NCI-H2029 (cell line): ENCODE data around the gene CLHC1.
"Not testable (repeated sequence)": the region's sequence is repeated elsewhere in the genome, so short reads cannot be mapped to it uniquely, and the experiment has no call there.

Source experiments
- DNase-seq: peaks from one replicate; lab custom pipeline; 2025; lab: John Stamatoyannopoulos, UW

The CLHC1 gene

GRCh38 chr2:55232863-55233657 lies 967 bp upstream of the CLHC1 start:
- peak; percentile 23 for DNase-seq

- DNase-seq, result no peak
These were observed 478 bp downstream of the CLHC1 start for GRCh38 chr2:55231546-55232083.

- DNase-seq, result no peak
These were observed 1.5 kb downstream of the CLHC1 start for GRCh38 chr2:55230551-55230950.

- DNase-seq, result no peak
These were observed 2.9 kb downstream of the CLHC1 start for GRCh38 chr2:55229221-55229620.

GRCh38 chr2:55228226-55228563 lies 3.9 kb downstream of the CLHC1 start:
- DNase-seq, result no peak

GRCh38 chr2:55227437-55228225 lies 4.5 kb downstream of the CLHC1 start:
- DNase-seq, result not testable (repeated sequence)

GRCh38 chr2:55225481-55226020 lies 6.5 kb downstream of the CLHC1 start:
- no peak for DNase-seq

- DNase-seq, result no peak
These were observed 7.3 kb downstream of the CLHC1 start for GRCh38 chr2:55224761-55225261.

- no peak for DNase-seq
These were observed 7.9 kb downstream of the CLHC1 start for GRCh38 chr2:55223958-55224760.

- DNase-seq, result no peak
These were observed 18.3 kb downstream of the CLHC1 start for GRCh38 chr2:55213822-55214221.

GRCh38 chr2:55204950-55205349 lies 27.1 kb downstream of the CLHC1 start:
- no peak for DNase-seq

- DNase-seq, result no peak
These were observed 27.6 kb downstream of the CLHC1 start for GRCh38 chr2:55204536-55204935.

GRCh38 chr2:55200416-55200815 lies 31.7 kb downstream of the CLHC1 start:
- no peak for DNase-seq

GRCh38 chr2:55196526-55196925 lies 35.6 kb downstream of the CLHC1 start:
- DNase-seq, result no peak

GRCh38 chr2:55191888-55192287 lies 40.2 kb downstream of the CLHC1 start:
- not testable (repeated sequence) for DNase-seq

GRCh38 chr2:55186837-55187236 lies 45.3 kb downstream of the CLHC1 start:
- DNase-seq, result not testable (repeated sequence)

GRCh38 chr2:55180374-55180773 lies 51.7 kb downstream of the CLHC1 start:
- no peak for DNase-seq

- no peak for DNase-seq
These were observed 56.0 kb downstream of the CLHC1 start for GRCh38 chr2:55176094-55176415.

- DNase-seq, result peak; percentile 20
These were observed 56.6 kb downstream of the CLHC1 start for GRCh38 chr2:55175254-55176093.

- no peak for DNase-seq
These were observed 58.5 kb downstream of the CLHC1 start for GRCh38 chr2:55173438-55174054.

- no peak for DNase-seq
These were observed 62.2 kb downstream of the CLHC1 start for GRCh38 chr2:55169915-55170314.
